GM19452 (cell line): Measurements from ENCODE around the gene NAXE.
"Not testable (repeated sequence)": the region's sequence is repeated elsewhere in the genome, so short reads cannot be mapped to it uniquely, and the experiment has no call there.

ENCODE experiments used
- ATAC-seq: cut with Tn5 transposase; IDR thresholded peaks from one replicate; pipeline ENCODE4 v1.9.1; 2021; ENCODE audit not compliant: unreplicated experiment

Gene NAXE

DNA sequence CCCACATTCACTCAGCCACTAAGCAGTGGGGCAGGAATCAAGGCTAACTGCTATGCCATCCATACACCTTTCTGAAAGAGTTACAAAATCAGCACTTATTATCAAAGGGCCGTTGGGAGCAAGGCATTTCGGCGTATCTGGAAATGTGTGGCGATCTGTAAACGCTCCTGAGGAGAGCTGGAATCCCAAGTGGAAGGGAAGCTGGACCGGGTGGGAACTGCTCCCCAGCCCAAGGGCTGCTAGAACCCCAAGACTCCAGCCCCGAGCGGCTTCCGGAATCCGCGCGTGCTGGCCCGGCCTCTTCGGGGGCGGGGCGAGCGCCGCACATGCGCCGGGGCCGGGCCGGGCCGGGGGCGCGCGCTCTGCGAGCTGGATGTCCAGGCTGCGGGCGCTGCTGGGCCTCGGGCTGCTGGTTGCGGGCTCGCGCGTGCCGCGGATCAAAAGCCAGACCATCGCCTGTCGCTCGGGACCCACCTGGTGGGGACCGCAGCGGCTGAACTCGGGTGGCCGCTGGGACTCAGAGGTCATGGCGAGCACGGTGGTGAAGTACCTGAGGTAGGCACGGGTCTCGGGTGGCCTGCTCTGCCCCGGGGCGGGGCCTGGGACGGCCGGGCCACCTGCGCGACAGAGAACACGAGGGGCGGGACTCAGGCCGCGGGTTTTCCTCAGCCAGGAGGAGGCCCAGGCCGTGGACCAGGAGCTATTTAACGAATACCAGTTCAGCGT is at the start of gene NAXE:
TSS of gene NAXE (plus strand) at position 345 of the 726 bp plus-strand sequence. CDS start at position 374, 29 bp downstream.
- peak; percentile 87 for ATAC-seq

GRCh38 chr1:156543066-156543465 is 48.5 kb upstream of the NAXE start:
- no peak for ATAC-seq

DNA sequence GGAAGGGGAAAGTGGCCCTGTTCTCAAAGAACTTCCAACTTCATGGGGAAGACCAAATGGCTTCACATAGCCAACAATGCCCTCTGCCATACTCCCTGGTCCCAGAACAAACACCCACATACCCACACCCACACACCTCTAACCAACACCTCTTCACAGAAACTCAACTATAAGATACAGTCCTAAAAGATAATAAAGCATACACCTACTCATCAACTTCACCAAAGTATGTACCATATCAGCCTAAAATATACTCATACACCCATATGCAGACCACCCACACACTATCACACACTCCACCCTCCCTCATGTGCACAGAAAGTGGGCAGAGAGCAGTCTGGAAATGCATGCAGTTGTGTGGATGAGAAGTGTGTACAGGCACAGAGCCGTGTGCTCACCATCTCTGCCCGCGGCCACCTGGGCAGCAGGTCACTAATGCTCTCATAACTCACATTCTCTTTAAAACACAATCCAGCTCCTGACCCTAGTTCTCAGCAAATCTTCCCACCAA is 46.9 kb upstream of the NAXE start:
- no peak for ATAC-seq

DNA sequence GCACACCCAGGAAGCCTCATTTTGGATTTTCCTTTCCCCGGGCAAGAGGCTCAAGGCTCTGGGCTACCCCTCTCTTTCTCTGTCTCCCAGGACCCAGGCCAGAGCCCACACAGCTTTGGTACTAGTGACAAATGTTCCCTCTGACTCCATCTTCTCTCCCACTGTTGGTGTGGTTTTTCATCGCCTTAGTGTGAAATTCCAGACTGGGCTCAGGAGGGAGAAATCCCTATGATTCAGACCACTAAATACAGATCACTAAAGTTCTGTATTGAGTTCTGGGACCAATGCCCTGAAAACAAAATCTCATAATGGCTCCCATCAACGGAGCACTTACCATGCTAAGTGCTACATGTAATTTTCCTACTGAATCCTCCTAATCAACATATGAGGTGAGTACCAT is 45.3 kb upstream of the NAXE start:
- ATAC-seq, result no peak

GRCh38 chr1:156547434-156547833 is 44.1 kb upstream of the NAXE start:
- ATAC-seq, result no peak

DNA sequence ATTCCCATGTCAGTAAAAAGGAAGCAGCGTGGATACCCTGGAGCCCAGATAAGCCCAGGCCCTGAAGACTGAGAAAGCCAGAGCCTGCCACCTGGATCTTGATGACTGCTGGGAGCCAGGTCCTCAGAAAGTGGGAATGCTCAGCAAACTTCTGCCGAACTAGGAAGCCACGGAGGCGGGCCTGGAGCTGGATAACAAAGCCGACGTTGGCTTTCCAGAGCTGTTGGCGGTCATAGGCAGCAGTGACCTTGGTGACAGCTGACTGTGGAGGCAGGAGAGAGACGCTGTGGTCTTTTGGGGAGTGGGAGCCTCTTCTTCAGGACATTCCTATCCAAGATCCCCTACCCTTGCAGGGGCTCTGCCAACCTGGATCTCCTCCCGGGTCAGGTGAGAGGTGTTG is 43.6 kb upstream of the NAXE start:
- ATAC-seq, result no peak

GRCh38 chr1:156549390-156549789 is 42.2 kb upstream of the NAXE start:
- no peak for ATAC-seq

DNA sequence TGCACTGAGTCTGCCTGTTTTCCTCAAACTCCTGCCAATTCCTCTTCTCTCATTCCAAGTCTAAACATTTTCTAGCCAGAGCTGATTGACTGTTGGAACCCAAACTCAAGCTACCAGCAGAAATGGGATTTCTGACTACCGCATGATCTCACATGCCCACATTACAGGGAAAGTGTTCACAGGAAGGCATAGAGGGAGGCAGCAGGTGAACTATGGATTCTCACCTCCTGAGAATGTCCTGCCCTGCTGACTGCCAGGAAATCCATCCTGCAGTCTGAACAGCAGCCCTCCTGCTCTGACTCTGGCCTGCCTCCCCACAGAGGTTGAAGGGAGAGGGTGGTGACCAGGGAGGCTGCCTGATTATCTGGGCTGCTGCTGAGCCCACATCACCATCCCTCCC is 41.7 kb upstream of the NAXE start:
- ATAC-seq, result no peak

DNA sequence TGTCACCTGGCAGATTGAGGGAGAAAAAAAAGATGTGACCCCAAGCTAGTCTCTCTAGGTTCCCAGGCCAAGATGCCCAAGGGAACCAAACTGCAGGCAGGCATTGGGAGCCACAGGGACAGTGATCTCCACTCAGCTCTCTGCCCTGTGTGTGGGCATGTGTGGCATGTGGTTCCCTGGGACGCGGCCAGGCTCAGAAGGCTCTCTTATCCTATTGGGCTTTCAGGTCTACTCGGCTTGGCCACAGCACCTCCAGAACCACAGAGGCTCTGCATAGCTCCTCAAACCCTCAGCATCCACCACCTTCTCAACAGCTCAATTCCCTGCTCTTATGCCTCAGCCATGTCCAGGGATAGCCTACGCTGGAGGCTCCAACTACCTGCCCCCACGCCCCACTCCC is 41.2 kb upstream of the NAXE start:
- no peak for ATAC-seq

- ATAC-seq, result no peak
Observed at GRCh38 chr1:156551066-156551643, 40.4 kb upstream of the NAXE start.

DNA sequence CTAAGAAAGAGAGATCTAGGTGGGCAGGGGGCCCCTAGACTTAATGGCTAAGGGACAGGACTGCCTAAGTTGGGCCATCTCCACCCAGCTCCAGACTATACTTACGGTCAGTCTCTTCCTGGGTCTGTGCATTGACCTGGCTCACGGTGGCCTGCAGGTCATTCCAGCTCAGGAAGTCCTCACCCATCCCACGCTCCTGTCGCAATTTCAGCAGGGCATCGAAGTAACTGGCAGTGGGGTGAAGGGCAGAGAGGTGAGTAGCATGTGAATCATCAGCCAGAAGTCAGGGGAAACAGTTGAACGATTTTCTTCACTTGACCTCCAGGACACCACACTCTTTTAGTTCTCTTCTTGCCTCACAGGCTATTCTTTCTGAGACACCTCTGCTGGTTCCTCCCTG is 39.7 kb upstream of the NAXE start:
- ATAC-seq, result no peak

DNA sequence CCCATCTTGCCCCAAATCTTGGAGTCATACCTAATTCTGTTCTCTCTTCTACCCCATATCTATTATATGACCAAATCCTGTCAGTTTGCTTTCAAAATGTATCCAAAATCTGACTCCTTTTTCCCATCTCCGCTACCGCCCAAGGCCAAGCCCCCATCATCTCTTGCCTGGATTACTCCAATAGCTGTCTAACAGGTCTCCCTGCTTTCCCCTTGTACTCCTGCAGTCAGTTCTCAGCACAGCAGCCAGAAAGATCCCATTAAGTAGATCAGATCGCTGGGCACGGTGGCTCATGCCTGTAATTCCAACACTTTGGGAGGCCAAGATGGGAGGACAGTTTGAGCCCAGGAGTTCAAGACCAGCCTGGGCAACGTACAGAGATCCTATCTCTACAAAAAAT is 39.1 kb upstream of the NAXE start:
- ATAC-seq, result no peak

- not testable (repeated sequence) for ATAC-seq
Observed at GRCh38 chr1:156552937-156553336, 38.6 kb upstream of the NAXE start.

- ATAC-seq, result no peak
Observed at GRCh38 chr1:156553860-156554485, 37.6 kb upstream of the NAXE start.

DNA sequence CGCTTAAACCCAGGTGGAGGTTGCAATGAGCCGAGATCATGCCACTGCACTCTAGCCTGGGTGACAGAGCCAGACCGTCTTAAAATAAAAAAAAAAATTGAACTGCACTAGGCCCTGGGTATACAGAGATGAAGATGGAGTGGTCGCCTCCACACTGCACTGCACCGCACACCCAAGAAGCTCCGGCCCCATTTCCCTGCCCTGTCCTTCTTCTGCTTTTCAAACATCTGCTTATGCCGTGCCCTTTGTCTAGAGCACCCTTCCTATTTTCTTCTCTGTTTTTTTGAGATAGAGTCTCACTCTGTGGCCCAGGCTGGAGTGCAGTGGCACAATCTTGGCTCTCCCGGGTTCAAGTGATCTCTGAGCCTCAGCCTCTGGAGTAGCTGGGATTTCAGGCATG is 36.6 kb upstream of the NAXE start:
- no peak for ATAC-seq

DNA sequence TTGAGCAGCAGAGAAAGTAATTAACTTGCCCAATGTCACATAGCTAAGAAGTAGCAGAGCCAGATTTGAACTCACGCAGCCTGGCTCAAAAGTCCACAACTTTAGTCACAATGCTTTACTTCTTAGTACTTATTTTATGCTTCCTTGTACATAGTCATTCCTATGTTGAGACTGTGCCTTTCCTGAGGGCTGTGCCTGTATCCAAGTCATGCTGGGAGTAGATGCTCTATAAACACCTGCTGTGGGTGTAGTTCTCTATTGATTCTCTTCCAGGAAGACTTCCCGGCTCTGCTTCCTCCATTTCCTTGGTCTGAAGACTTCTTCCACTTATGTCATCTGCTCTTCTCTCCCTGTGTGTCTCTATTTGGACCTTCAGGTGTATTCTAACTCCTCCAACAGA is 35.9 kb upstream of the NAXE start:
- no peak for ATAC-seq

GRCh38 chr1:156556354-156556753 is 35.2 kb upstream of the NAXE start:
- ATAC-seq, result no peak

DNA sequence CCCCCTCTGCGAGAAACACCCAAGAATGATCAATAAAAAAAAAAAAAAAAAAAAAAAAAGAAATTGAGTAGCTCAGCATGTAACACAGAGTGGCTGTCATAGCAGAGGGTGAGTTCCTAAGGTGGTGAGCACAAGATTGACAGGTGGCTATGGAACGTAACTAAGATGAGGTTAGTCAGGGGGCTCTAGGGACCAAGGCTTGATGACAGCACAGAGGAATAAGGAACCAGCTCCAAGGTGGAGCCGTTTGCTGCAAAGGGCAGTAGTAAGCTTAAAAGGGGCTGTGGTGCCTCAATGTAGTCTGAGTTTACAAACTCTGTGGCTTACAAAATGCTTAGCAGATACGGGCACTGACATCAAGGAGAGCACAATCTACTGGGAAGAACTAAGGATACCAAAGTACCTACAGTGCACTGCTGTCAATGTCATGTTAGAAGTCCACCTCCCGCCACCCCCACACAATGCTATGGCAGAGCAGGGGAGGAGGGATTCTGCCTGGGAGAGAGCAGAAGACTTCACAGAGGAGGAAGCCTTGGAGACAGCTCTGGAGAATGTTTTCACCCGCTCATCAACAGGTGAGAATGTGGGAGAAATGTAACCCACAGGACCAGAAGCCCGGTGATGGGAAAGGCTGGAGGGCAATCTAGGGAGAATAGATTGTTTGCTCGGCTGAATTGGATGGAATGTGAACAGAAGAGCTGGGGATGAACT is 32.3 kb upstream of the NAXE start:
- ATAC-seq, result no peak

DNA sequence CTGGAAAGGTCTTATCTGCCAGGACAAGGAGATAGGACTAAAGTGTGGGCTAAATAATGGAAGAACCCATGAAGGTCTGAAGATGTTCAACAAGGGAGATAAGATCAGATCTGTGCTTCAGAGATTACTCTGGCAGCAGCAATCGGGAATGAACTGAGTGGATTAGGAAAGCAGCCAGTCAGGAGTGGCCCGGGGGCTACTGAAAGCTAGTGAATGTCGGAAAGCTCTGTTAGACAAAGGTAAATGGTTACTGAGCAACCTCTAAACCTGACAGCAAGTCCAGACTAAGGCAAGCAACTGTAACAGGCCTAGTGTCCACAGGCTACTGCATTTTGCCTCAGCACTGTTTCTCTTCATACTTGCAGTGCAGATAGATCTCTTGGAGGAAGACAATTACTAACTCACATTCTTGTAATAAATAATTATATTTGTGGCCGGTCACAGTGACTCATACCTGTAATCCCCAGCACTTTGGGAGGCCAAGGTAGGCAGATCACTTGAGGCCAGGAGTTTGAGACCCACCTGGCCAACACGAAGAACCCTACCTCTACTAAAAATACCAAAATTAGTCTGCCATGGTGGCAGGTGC is 31.7 kb upstream of the NAXE start:
- no peak for ATAC-seq

- ATAC-seq, result no peak
Observed at GRCh38 chr1:156560585-156561163, 30.9 kb upstream of the NAXE start.

DNA sequence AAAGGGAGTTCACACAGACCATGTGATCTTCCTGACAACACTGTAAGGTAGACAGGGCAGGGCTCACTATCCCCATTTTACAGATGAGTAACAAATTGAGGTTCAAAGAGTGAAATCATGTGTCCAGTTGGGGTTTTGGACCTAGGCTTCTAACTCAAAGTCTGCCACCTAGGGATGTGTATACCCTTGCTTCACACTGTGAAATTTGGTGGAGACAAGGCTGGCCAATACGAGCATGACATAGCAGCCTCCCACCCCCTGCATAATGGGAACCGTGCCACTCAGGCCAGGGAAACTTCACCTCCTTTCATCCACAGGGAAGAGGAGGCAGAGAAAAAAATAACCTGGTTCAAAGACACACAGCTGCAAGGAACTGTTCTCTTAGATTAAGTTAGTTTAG is 26.1 kb upstream of the NAXE start:
- no peak for ATAC-seq
